GM20000 (cell line): ENCODE results near the gene IL17B.

Experiments used
- DNase-seq: peaks from one replicate; pipeline ENCODE4 v3.0.0; 2012; ENCODE audit warnings: low spot score
- CTCF ChIP-seq: IDR thresholded peaks from 2 replicates; pipeline ENCODE4 v1.5.1; 2012; ENCODE audit warnings: mild to moderate bottlenecking, control low read depth; ENCODE audit errors: extremely low read depth, missing control alignments

The IL17B gene

GRCh38 chr5:149414405-149415065, 35.4 kb upstream of the IL17B start:
- TF ChIP-seq CTCF = no peak
- no peak for DNase-seq

GRCh38 chr5:149413477-149414210, 34.6 kb upstream of the IL17B start:
- TF ChIP-seq CTCF = no peak
- no peak for DNase-seq

- no peak for DNase-seq
- no peak for TF ChIP-seq CTCF
Measured at GRCh38 chr5:149412783-149413476, 33.8 kb upstream of the IL17B start.

GRCh38 chr5:149411738-149412519, 32.8 kb upstream of the IL17B start:
- DNase-seq = no peak
- no peak for TF ChIP-seq CTCF

DNA sequence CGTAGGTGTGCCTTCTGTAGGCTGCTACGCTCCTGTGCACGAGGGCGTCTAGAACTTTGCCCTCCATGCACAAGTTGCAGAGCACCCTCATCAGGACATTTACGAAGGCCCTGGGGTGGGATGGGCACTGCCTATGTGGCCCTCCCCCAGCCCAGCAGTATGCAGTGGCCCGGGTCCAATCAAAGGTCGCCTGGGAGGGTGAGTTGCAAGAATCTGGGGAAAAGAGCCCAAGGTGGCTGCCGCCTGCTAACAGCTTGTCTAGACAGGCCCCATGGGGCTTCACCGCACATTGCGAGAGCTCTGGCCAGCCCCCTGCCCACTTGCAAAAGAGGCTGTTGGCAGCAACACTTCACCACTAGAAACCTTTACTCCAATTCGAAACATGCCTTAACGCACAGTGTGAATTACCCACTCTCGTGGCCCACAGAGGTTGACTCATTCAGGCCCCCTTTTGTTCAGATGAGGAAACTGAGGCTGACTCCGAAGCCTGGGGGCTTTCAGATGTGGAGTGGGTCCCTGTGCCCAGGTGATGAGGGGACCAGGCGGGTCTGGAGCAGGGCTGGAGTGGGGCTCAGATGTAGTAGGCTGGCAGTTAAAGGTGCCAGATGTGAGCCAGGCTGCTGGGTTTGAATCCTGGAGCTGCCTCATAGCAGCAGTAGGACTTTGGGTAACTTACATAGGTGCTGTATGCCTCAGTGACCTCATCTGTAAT, 31.8 kb upstream of the IL17B start:
- no peak for TF ChIP-seq CTCF
- no peak for DNase-seq

DNA sequence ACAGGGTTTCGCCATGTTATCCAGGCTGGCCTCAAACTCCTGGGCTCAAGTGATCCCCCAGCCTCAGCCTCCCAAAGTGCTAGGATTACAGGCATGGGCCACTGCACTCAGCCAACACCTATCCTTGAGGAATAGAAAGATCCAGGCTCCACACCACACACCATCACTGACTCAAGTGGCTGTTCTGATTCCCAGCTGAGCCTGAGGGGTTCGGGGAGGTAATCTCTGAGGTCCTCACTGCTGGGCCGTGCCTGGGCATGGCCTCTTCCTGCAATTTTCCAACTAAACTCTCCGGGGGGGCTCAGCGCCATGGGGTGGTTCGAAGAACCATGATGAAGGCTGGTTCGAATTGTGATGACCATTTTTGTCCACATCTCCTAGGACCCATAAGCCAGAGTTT, 31.0 kb upstream of the IL17B start:
- TF ChIP-seq CTCF = no peak
- DNase-seq = no peak
